ENCODE data around the gene LRG1.

Gene LRG1, protein sequence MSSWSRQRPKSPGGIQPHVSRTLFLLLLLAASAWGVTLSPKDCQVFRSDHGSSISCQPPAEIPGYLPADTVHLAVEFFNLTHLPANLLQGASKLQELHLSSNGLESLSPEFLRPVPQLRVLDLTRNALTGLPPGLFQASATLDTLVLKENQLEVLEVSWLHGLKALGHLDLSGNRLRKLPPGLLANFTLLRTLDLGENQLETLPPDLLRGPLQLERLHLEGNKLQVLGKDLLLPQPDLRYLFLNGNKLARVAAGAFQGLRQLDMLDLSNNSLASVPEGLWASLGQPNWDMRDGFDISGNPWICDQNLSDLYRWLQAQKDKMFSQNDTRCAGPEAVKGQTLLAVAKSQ

DNA sequence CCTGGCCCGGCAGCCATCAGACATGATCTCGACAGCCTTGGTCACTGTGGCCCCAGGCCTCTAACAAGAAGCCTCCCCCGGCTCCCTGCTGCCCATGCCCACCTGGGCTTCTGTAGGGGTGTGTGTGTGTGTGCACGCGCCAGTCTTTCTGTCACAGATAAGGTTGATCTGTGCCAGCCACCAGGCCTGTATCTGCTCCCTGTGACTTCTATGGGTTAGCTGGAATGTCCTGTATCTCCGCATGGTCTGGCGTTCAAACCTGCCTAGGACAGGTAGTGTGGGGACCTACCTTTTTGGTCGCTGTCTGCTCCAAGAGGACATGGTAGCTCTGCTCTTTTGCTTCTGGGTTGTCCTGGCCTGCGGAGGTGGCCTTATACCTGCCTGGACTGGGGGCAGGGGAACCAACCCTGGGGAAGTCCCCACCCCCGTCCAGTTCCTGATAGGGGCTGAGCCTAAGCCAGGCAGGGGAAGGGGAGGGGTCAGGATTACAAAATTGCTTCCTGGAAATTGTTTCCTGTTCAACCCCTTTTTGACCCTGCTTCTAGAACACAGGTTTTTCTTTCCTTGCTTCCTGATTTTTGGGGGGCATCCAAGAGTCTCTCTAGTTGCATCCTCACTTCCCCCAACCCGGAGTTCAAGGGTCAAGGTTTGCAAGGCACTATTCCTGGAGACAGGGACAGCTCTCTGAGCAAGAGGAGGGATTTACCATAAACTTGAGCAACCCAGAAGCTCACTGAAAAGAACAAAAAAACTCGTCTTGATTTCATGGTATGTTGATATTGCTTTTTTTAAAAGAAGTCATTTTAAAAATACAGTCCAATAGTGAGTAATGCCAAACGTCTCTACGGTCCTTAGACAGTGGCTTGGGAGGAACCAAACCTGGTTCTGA lies at the start of gene LRG1:
Gene LRG1, minus strand, starts transcription at position 344 of the 889 bp plus-strand sequence. Its CDS starts 23 bp downstream, at position 321.
- TF ChIP-seq, protein P1, sequence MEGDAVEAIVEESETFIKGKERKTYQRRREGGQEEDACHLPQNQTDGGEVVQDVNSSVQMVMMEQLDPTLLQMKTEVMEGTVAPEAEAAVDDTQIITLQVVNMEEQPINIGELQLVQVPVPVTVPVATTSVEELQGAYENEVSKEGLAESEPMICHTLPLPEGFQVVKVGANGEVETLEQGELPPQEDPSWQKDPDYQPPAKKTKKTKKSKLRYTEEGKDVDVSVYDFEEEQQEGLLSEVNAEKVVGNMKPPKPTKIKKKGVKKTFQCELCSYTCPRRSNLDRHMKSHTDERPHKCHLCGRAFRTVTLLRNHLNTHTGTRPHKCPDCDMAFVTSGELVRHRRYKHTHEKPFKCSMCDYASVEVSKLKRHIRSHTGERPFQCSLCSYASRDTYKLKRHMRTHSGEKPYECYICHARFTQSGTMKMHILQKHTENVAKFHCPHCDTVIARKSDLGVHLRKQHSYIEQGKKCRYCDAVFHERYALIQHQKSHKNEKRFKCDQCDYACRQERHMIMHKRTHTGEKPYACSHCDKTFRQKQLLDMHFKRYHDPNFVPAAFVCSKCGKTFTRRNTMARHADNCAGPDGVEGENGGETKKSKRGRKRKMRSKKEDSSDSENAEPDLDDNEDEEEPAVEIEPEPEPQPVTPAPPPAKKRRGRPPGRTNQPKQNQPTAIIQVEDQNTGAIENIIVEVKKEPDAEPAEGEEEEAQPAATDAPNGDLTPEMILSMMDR (conservative IDR thresholded peaks at IDR 0.05; ENCODE audit: control insufficient read depth, insufficient read depth, low read depth, low read length): no peak
- no peak for DNase-seq (ENCODE audit: low read depth)
- H3K4me3 ChIP-seq (ENCODE audit: control insufficient read depth, low read depth, low read length): no peak within 1 kb of the TSS

DNA sequence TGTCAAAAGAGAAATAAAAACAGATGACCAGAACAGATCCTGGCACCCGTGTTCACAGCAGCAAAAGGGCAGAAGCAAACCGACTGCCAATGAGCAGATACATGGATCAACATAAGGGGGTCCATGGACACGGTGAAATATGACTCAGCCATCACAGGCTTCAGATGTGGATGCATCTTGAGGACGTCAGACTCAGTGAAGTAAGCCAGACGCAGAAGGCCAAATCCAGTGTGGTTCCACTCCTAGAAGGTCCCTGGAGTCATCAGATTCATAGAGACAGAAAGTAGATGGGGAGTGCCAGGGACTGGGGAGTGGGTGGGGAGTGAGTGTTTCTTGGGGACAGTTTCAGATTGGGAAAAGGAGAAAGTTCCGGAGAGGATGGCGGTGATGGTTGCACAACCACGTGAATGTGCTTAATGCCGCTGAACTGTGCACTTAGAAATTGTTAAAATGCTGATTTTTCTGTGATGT lies 48.5 kb upstream of the LRG1 start:
- peak; percentile 71 for DNase-seq (ENCODE audit: low read depth)
- TF ChIP-seq, protein P1 (conservative IDR thresholded peaks at IDR 0.05; ENCODE audit: control insufficient read depth, insufficient read depth, low read depth, low read length): no peak
- H3K4me3 ChIP-seq (ENCODE audit: control insufficient read depth, low read depth, low read length): no peak overlapping the region

DNA sequence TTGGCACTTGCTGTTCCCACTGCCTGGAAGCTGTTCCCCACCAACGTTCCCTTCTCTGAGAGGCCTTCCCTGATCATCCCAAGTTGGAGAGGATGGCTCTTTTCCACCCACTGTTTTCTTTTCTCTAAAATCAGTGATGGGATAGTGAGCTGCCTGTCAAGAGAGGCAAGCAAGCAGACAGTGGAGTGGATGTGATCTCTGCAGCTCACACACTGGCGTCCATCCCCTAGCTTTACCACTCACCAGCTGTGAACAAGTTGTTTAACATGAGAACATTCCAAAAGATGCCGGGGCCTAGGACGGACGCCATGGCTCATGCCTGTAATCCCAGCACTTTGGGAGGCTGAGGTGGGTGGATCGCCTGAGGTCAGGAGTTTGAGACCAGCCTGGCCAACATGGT lies 47.7 kb upstream of the LRG1 start:
- no peak for DNase-seq (ENCODE audit: low read depth)
- H3K4me3 ChIP-seq (ENCODE audit: control insufficient read depth, low read depth, low read length): no peak overlapping the region
- TF ChIP-seq, protein P1 (conservative IDR thresholded peaks at IDR 0.05; ENCODE audit: control insufficient read depth, insufficient read depth, low read depth, low read length): no peak

DNA sequence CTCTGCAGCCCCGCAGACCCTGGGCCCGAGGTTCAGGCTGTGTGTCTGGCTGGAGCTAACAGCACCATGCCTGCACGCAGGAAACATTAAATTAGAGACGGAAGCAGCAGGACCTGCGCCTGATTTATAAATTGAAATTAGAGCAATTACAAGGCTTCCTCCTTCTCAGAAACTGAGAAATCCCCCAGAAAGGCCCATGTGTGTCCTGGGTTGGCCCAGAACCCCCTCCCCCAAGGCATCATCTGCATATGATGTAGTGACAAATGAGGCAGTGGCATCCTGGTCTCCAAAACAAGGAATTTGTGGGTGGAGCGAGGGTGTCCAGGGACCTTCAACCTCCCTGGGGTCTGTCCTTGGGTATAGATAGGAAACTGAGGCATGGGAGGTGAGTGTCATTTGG lies 46.9 kb upstream of the LRG1 start:
- no peak overlapping the region for H3K4me3 ChIP-seq (ENCODE audit: control insufficient read depth, low read depth, low read length)
- TF ChIP-seq, protein P1 (conservative IDR thresholded peaks at IDR 0.05; ENCODE audit: control insufficient read depth, insufficient read depth, low read depth, low read length): no peak
- DNase-seq (ENCODE audit: low read depth): no peak

DNA sequence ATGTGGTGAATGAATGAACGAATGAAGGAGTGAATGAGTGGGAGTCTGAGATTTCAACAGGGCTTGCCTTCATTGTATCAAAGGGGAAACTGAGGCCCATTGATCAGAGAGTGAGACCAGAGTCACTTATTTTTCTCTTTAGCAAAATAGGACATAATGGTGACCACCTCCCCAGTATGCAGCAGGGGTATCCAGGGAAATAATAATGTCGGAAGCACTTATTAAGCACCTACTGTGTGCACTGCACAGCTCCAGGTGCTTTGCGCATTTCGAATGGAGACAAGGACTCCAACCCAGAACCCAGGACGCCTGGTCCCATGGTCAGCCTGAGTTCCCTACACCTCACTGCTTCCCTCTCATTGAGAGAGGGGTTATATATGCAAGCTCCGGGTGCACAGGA lies 46.4 kb upstream of the LRG1 start:
- TF ChIP-seq, protein P1 (conservative IDR thresholded peaks at IDR 0.05; ENCODE audit: control insufficient read depth, insufficient read depth, low read depth, low read length): no peak
- H3K4me3 ChIP-seq (ENCODE audit: control insufficient read depth, low read depth, low read length): no peak overlapping the region
- no peak for DNase-seq (ENCODE audit: low read depth)

DNA sequence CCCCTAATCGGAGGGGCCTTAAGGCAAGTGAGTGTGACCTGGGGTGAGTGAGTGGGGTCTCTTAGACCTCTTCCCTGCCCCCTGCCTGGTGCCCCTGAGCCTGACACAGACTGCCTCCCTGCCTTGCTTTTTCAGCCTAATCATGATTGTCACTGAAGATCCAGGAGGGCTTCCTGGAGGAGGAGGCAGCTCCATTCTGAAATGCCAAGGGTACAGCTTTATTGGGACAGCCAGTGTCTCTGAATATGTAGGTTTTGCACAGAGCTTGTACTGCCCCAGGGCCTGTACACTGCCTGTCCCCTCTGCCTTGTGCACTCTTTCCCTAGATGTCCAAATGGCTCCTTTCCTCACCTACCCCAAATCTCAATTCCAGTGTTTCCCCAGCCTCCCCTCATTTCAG lies 45.7 kb upstream of the LRG1 start:
- no peak for DNase-seq (ENCODE audit: low read depth)
- no peak overlapping the region for H3K4me3 ChIP-seq (ENCODE audit: control insufficient read depth, low read depth, low read length)
- TF ChIP-seq, protein P1 (conservative IDR thresholded peaks at IDR 0.05; ENCODE audit: control insufficient read depth, insufficient read depth, low read depth, low read length): no peak
